Epithelial cell of esophagus (primary cell): ENCODE results near the gene BCL2L12.

Source experiments
- DNase-seq: peaks from one replicate; pipeline ENCODE4 v3.0.0; 2010; ENCODE audit warnings: low read depth
- H3K4me3 ChIP-seq: 2 replicates; pipeline ENCODE4 v1.5.1; 2011; ENCODE audit warnings: mild to moderate bottlenecking, low read length, control low read depth
- TF ChIP-seq, protein P1 (sequence below): IDR thresholded peaks from 2 replicates; pipeline ENCODE4 v1.5.1; 2011; ENCODE audit warnings: low read depth, mild to moderate bottlenecking, low read length, control low read depth, inconsistent platforms; ENCODE audit not compliant: insufficient read depth; ENCODE audit errors: missing control alignments

Gene BCL2L12

DNA sequence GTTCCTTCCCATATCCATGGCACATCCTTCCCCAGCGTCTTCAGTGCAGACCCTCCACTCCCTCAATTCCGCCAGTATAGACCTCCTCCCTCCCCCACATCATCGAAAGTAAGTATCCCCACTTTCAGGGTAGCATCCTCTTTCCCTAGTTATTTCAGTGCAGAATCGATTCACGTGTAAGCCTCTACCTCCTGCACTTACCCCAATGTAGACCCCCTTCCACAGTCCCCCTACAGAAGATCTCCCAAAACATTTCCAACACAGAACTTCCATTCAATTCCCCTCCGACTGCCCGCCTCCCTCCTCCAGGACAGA is 740 bp upstream of the BCL2L12 start:
- DNase-seq, result no peak
- peak overlapping the region; percentile 98 for H3K4me3 ChIP-seq
- TF ChIP-seq, protein P1, sequence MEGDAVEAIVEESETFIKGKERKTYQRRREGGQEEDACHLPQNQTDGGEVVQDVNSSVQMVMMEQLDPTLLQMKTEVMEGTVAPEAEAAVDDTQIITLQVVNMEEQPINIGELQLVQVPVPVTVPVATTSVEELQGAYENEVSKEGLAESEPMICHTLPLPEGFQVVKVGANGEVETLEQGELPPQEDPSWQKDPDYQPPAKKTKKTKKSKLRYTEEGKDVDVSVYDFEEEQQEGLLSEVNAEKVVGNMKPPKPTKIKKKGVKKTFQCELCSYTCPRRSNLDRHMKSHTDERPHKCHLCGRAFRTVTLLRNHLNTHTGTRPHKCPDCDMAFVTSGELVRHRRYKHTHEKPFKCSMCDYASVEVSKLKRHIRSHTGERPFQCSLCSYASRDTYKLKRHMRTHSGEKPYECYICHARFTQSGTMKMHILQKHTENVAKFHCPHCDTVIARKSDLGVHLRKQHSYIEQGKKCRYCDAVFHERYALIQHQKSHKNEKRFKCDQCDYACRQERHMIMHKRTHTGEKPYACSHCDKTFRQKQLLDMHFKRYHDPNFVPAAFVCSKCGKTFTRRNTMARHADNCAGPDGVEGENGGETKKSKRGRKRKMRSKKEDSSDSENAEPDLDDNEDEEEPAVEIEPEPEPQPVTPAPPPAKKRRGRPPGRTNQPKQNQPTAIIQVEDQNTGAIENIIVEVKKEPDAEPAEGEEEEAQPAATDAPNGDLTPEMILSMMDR, result no peak

DNA sequence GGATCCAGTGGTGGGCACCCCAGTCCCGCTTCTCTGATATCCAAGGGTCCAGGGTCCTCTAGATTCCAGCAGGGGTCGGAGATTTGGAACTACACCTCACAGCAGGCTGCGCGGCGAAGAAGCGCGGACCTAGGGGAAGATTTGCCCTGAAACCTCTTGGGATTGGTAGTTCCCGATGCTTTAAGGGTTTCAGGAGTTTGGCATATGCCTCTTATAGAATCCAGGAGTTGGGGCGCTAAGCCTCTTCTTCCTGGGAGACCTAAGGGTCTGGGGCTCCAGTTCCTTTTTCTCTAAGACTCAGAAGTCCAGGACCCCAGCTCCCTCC is 349 bp downstream of the BCL2L12 start:
- no peak for DNase-seq
- H3K4me3 ChIP-seq, result peak overlapping the region; percentile 98
- TF ChIP-seq, protein P1, result no peak

DNA sequence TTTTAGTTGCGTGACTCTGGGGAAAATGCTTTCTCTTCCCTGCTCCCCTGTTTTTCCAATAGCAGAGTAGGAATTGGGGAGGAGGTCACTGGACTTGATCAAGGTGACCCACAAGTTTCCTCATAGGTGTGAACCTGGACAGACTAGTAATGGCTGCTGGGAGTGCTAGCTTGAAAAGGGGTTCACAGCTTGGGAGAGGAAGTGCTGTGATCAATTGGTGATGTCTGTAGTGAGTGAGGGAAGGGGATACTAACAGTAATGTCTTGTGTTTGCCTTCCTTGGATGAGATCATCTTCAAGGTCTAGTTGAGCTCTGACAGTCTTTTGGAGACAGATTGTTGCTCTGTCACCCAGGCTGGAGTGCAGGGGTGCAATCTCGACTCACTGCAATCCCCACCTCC is 1.7 kb downstream of the BCL2L12 start:
- no peak for DNase-seq
- TF ChIP-seq, protein P1, result no peak
- no peak overlapping the region for H3K4me3 ChIP-seq

DNA sequence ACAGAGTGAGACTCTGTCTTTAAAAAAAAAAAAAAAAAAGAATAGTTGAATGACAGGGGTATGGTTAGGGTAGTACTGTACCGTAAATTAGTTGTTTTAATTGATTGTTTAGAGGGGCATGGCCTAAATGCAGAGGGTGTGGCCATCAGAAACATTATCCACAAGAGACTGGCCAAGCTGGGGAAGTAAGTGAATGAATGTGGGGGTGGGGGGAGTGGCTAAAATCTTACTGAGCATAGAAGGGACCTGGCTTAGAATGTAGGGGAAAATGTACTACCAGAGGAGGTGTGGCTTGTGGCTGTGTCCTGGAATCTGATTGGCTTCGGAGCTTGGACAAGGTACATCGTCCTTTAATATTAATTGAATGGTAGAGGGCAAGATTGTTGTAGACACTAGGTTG is 3.8 kb downstream of the BCL2L12 start:
- TF ChIP-seq, protein P1, result no peak
- no peak overlapping the region for H3K4me3 ChIP-seq
- no peak for DNase-seq

DNA sequence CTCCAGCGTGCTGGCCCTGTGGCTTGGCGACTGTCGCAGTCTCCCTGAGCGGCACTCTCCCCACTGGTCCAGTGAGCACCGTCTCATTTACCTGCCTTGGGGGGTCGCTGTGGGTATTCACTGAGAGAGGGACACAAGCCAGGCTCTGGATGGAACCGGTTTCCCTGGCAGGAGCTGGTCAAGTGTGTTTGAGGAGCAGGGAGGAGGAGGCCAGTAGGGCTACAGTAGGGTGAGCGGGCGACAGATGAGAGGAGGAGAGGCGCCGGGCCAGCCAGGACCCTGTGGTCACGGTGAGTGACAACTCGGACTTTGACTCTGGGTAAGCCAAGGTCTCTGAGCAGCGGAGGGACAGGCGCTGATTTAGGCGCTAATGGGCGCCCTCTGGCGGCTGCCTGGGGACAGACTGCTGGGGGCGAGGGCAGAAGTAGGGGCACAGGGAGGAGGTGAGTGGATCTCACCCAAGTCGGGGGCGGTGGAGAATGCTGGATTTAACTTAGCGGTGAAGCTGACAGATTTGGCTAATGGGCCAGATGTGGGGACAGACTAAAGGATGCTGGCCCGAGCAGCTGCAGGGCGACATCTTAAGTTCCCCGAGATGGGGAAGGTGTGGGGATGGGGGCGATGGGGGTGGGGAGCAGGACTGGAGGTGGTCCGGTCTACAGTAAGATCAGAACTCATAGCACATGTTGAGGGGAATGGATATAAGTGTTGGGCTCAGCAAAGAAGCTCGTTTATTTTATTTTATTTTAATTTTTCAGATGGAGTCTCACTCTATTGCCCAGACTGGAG is 6.6 kb downstream of the BCL2L12 start:
- TF ChIP-seq, protein P1, result peak; percentile 90
- DNase-seq, result peak; percentile 66
- no peak overlapping the region for H3K4me3 ChIP-seq

DNA sequence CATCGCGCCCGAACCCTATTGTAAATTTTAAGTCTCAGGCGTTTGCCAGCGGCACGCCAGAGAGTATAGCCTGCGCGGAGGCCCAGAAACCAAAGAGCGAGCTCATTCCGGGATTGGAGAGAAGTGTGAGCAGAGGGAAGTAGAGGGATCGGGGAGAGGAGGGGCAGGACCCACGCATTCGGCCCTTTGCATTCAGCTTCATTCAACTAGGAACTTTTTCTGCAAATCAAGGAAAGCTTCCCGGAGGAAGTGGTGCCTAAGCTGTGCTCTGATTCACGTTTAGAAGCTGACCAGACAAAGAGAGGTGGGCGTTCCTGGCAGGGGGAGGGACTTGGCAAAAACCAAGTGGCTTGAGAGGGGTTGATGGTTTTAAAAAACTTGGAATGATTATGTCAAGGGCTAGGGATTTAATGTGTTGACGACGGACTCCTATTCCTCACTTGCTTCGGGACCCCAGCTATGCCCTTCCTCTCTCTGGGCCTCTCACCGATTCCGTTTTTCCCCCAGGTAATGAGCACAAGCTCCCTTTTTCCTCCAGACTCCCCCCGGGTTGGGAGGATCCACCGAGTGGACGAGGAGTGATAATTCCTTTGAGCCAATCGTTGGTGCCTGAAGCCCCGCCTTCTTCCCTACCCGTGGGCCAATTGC is 10.5 kb downstream of the BCL2L12 start:
- peak; percentile 95 for DNase-seq
- TF ChIP-seq, protein P1, result no peak
- peak overlapping the region; percentile 43 for H3K4me3 ChIP-seq
